Measurements from ENCODE around the gene STK32C. TPM values are rescaled to one million over a fixed set of nuclear protein-coding genes. Genes with fewer than 3 reads are reported as not detected.

The STK32C gene
- total RNA-seq, 1 donor, result 4.2 TPM

DNA sequence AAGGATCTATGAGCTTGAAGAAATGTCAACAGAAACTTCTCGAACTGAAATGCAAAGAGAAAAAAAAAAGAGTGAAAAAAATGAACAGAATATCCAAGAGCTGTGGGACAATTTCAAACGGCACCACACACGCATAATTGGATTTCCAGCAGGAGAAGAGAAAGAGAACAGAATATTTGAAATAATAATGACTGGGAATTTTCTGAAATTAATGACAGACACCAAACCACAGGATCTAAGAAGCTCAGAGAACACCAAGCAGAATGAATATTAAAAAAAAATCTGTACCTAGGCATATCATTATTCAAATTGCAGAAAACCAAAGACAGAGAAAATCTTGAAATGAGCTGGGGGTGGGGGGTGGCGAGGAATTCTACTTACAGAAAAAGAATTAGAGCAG lies 93.8 kb downstream of the STK32C start:
- H3K4me3 ChIP-seq (ENCODE audit: low read length), result no peak overlapping the region
- no peaks in the 10 kb centered on the region for H3K4me1 ChIP-seq (ENCODE audit: insufficient read depth, low read length)
- no peaks in the 10 kb centered on the region for H3K9me3 ChIP-seq (ENCODE audit: low read depth, low read length)
- no peaks in the 10 kb centered on the region for H3K27me3 ChIP-seq (ENCODE audit: insufficient read depth, low read length)

DNA sequence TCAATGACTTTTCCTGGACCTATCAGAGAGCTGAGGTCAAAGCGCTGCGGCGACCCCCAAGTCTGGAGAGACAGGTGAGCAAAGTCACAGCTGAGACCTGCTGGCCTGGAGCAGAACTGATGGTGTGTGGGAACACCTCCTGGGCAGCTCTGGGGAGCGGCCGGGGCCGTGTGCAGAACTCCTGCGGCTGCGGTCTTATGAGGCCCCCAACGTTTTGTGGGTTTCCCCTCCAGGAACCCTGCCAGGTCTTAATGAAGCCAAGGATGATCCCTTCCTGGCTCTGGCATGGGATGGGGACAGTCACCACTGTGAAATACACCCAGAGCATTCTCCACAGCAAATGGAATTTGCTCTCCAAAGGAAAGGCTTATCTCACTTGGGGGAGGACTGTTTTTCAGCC lies 94.9 kb downstream of the STK32C start:
- H3K27me3 ChIP-seq (ENCODE audit: insufficient read depth, low read length), result no peaks in the 10 kb centered on the region
- H3K4me3 ChIP-seq (ENCODE audit: low read length), result no peak overlapping the region
- no peaks in the 10 kb centered on the region for H3K4me1 ChIP-seq (ENCODE audit: insufficient read depth, low read length)
- H3K9me3 ChIP-seq (ENCODE audit: low read depth, low read length), result no peaks in the 10 kb centered on the region

DNA sequence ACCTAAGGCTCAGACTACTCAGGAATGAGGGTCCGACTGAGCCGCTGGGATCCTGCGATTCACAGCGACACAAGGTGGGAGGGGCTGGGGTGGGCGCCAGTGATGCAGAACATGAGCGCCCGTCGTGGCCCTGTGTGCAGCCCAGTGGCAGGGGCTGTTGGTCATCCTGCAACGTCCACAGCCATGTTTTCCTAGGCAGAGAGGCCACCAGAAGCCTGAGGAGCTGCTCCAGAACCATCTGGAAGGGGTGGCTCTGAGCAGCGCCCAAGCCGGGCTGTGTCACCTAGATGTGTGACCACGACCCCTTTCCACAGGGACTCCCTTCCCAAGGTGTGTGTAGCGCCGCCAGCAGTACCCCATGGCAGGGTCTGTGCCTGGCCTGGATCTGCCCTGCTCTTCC lies 96.5 kb downstream of the STK32C start:
- H3K4me1 ChIP-seq (ENCODE audit: insufficient read depth, low read length), result no peaks in the 10 kb centered on the region
- H3K27me3 ChIP-seq (ENCODE audit: insufficient read depth, low read length), result no peaks in the 10 kb centered on the region
- no peaks in the 10 kb centered on the region for H3K9me3 ChIP-seq (ENCODE audit: low read depth, low read length)
- H3K4me3 ChIP-seq (ENCODE audit: low read length), result no peak overlapping the region

DNA sequence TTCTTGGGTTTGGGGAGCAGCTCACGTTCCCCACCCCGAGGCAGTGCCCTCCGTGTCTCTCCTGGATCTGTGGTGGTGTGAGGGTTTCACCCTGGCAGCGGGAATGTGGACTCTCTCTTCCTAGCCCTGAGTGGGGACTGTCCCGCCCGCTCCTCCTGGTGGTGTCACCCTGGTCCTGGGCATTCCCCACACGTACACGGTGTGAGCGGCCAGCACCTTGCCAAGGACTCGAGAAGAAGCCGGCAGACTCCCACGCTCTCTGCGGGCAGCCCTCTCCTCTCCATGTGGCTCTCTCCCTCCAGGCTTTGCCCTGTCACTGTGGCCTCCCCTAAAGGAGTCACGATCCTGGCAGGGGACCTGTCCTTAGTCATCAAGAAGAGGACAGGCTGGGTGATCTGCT lies 97.0 kb downstream of the STK32C start:
- H3K27me3 ChIP-seq (ENCODE audit: insufficient read depth, low read length), result no peaks in the 10 kb centered on the region
- H3K4me3 ChIP-seq (ENCODE audit: low read length), result no peak overlapping the region
- no peaks in the 10 kb centered on the region for H3K4me1 ChIP-seq (ENCODE audit: insufficient read depth, low read length)
- no peaks in the 10 kb centered on the region for H3K9me3 ChIP-seq (ENCODE audit: low read depth, low read length)

DNA sequence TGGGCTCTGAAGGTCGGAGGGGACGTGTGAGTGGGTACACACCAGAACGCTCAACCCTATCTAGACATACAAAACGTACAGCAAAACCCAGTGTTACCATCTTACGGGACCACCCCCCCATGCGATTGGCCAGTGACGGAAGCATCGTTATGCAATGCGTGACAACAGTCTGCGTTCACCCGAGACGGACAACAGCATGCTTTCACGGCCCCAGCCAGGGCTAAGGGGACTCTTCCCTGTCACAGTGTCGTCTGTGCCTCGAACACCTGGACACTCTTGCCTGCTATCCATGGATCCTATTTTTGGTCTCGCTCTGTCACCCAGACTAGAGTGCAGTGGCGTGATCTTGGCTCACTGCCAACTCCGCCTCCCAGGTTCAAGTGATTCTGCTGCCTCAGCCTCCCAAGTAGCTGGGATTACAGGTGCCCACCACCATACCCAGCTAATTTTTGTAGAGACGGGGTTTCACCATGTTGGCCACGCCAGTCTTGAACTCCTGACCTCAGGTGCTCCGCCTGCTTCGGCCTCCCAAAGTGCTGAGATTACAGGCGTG lies 97.7 kb downstream of the STK32C start:
- H3K4me3 ChIP-seq (ENCODE audit: low read length), result no peak overlapping the region
- H3K4me1 ChIP-seq (ENCODE audit: insufficient read depth, low read length), result no peaks in the 10 kb centered on the region
- no peaks in the 10 kb centered on the region for H3K27me3 ChIP-seq (ENCODE audit: insufficient read depth, low read length)
- no peaks in the 10 kb centered on the region for H3K9me3 ChIP-seq (ENCODE audit: low read depth, low read length)

DNA sequence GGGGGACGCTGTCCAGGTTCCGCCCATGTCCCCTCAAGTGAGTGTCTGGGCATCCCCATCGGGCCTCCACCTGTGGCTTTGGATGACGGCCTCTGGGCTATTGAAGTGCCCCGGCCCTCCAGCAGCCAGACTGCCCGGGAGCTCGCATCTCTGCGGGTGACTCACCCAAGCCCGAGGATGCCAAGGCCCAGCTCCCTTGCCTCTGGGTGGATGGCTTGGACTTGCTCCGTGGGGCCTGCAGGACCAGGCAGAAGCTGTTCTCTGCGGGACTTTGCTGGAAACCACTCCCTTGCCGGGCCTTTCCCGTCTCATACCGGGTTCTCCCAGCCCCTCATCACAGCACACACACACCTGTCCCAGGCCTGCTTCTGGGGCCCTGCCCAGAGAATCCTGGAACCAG lies 98.6 kb downstream of the STK32C start:
- H3K4me1 ChIP-seq (ENCODE audit: insufficient read depth, low read length), result no peaks in the 10 kb centered on the region
- H3K4me3 ChIP-seq (ENCODE audit: low read length), result no peak overlapping the region
- H3K9me3 ChIP-seq (ENCODE audit: low read depth, low read length), result no peaks in the 10 kb centered on the region
- H3K27me3 ChIP-seq (ENCODE audit: insufficient read depth, low read length), result no peaks in the 10 kb centered on the region

DNA sequence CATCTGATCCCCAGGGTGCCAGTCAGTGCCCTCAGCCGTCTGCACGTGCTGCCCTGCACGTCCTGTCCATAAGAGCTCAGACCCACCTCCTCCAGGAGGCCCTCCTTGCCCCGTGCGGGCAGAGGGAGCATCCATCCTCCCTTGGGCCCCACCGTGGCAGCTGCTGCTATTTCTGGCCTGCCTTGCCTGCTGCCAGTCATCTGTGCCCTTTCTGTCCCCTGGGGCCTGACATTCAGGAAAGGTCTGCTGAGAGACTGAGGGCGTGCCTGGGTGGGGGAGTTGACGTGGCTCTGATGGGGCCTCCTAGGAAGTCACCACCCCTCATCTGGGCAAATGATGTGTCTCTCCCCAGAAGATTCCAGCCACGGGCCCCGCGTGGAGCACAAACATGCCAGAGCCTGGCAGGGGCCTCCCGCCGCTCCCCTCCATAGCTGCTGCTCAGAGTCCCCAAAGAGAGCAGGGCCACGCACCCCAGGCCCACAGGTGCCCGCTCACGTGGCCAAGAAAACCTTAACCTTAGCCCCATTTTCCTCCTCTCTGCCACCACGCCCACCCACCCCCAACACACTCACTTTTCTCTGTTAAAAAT lies 99.2 kb downstream of the STK32C start:
- Histone ChIP-seq H3K4me3 (ENCODE audit: low read length) (no peak overlapping the region), H3K9me3 (ENCODE audit: low read depth, low read length) (no peaks in the 10 kb centered on the region), H3K4me1 (ENCODE audit: insufficient read depth, low read length) (no peaks in the 10 kb centered on the region), H3K27me3 (ENCODE audit: insufficient read depth, low read length) (no peaks in the 10 kb centered on the region)

DNA sequence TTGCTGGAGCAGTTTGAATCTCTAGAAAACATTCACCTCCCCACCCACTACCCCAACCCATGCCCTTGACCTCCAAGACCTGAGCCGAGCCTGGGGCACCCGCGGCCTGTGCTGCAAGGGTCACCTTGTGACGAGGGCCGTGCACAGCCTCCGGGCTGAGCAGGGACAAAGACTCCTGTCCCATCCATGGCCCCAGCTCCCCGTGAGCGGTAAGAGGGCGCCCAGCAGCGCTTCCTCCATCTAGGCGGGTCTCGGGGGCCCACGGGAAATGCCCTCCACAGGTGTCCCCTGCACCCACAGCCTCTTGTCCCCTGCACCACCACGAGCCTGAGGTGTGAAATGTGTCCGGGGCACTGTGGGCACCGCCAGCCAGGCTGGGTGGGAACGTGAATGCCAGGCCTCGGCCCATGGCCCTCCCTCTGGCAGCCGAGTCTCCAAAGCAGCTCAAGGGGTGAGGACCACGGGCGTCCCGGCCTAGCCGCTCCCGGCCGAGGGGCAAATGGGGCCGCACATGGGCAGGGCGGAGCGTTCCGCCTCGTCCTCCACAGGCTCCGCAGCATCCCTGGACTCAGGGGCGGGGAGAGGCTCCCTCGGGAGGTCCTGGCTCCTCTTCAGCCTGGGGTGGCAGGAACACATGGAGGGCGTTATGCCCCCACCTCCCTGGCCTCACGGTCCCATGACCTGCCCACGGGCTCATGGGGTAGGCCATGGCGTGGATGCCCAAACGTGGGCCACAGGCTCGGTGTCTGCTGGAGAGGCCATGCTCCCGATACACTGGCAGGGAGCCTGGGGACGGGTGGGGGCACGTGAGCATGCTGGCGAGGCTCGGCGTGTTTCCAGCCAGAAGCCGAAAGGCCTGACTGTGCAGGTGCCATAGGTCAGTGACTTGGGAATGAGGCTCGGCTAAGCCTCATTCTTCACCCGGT lies 100.0 kb downstream of the STK32C start:
- Histone ChIP-seq H3K9me3 (ENCODE audit: low read depth, low read length) (no peaks in the 10 kb centered on the region), H3K27me3 (ENCODE audit: insufficient read depth, low read length) (no peaks in the 10 kb centered on the region), H3K4me1 (ENCODE audit: insufficient read depth, low read length) (no peaks in the 10 kb centered on the region), H3K4me3 (ENCODE audit: low read length) (no peak overlapping the region)

- Histone ChIP-seq H3K9me3 (ENCODE audit: low read depth, low read length) (no peaks in the 10 kb centered on the region), H3K27me3 (ENCODE audit: insufficient read depth, low read length) (no peaks in the 10 kb centered on the region), H3K4me3 (ENCODE audit: low read length) (no peak overlapping the region), H3K4me1 (ENCODE audit: insufficient read depth, low read length) (no peaks in the 10 kb centered on the region)
Observed at GRCh38 chr10:132206806-132207535, 100.8 kb downstream of the STK32C start.

DNA sequence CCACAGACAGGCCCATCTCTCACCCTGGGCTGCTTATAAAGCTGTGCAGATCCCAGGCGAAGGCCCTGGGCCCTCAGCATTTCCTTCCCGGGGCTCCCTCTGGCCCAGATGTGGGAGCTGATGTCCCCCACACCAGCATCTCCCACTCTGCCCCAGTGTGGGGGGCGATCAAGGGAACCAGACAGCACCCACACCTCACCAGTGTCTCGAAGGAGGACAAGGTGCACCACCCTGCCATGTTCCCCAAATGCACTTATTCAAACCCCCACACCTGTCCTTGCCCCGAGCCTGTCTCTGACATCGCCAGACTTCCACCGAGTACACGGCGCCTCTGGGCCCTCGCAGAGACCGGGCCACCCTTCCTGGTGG lies 101.4 kb downstream of the STK32C start:
- H3K4me3 ChIP-seq (ENCODE audit: low read length), result no peak overlapping the region
- no peaks in the 10 kb centered on the region for H3K27me3 ChIP-seq (ENCODE audit: insufficient read depth, low read length)
- H3K9me3 ChIP-seq (ENCODE audit: low read depth, low read length), result no peaks in the 10 kb centered on the region
- H3K4me1 ChIP-seq (ENCODE audit: insufficient read depth, low read length), result no peaks in the 10 kb centered on the region

DNA sequence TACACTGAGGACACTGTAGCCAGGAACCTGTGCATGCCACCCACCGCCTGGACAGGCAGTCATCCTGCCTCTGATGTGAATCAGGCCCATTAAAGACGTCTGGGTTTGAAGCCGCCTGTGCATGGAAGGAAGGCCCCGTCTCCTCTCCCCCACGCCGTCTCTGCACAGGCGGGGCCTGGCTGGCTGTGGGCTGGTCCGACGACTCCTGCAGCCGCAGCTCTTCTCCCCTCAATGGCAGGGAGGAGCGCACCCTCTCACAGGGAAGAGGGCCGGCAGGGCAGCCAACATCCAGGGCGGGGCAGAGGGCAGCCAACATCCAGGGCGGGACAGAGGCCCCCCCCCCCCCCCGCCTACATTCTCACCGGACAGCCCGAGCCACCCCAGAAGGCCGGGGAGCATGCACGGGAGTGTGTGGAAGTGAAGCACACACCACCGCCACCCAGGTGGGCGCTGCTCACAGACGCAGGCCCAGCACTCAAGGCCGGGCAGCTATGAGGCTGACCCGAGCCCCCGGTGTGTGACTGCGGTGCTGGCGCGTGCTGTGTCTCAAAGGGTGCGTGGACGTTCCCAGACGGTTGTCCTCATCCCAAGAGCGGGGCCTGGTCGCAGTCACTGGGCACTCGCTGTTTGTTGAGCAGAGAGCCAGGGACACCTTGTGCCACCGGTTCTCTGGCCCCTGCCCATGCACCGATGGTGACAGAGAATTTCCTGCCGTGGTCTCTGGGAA lies 101.9 kb downstream of the STK32C start:
- no peaks in the 10 kb centered on the region for H3K27me3 ChIP-seq (ENCODE audit: insufficient read depth, low read length)
- no peaks in the 10 kb centered on the region for H3K9me3 ChIP-seq (ENCODE audit: low read depth, low read length)
- no peak overlapping the region for H3K4me3 ChIP-seq (ENCODE audit: low read length)
- no peaks in the 10 kb centered on the region for H3K4me1 ChIP-seq (ENCODE audit: insufficient read depth, low read length)

- no peaks in the 10 kb centered on the region for H3K4me1 ChIP-seq (ENCODE audit: insufficient read depth, low read length)
- no peaks in the 10 kb centered on the region for H3K9me3 ChIP-seq (ENCODE audit: low read depth, low read length)
- H3K4me3 ChIP-seq (ENCODE audit: low read length), result no peak overlapping the region
- H3K27me3 ChIP-seq (ENCODE audit: insufficient read depth, low read length), result no peaks in the 10 kb centered on the region
Observed at GRCh38 chr10:132204781-132205473, 102.8 kb downstream of the STK32C start.

GRCh38 chr10:132204078-132204780 lies 103.5 kb downstream of the STK32C start:
- H3K4me1 ChIP-seq (ENCODE audit: insufficient read depth, low read length), result no peaks in the 10 kb centered on the region
- no peaks in the 10 kb centered on the region for H3K9me3 ChIP-seq (ENCODE audit: low read depth, low read length)
- no peaks in the 10 kb centered on the region for H3K27me3 ChIP-seq (ENCODE audit: insufficient read depth, low read length)
- H3K4me3 ChIP-seq (ENCODE audit: low read length), result no peak overlapping the region
